AG09309 (cell line): Measurements from ENCODE around the gene PSMA4.
"Not testable (repeated sequence)": the region's sequence is repeated elsewhere in the genome, so short reads cannot be mapped to it uniquely, and the experiment has no call there.

Experiments
- DNase-seq: peaks from one replicate; pipeline ENCODE4 v3.0.0-alpha.2; 2010; ENCODE audit warnings: low read depth
- H3K4me3 ChIP-seq: 2 replicates; pipeline ENCODE4 v1.5.1; 2011; ENCODE audit warnings: mild to moderate bottlenecking, low read depth, low read length, moderate library complexity; ENCODE audit not compliant: control insufficient read depth
- CTCF ChIP-seq: IDR thresholded peaks from 2 replicates; pipeline ENCODE4 v1.5.1; 2011; ENCODE audit warnings: mild to moderate bottlenecking, low read depth, low read length, inconsistent platforms; ENCODE audit not compliant: insufficient read depth, control insufficient read depth; ENCODE audit errors: missing control alignments

The PSMA4 gene

GRCh38 chr15:78537266-78537905 is 2.9 kb upstream of the PSMA4 start:
- H3K4me3 ChIP-seq = no peak overlapping the region
- DNase-seq = no peak
- no peak for TF ChIP-seq CTCF

- H3K4me3 ChIP-seq = no peak overlapping the region
- no peak for DNase-seq
- no peak for TF ChIP-seq CTCF
Measured at GRCh38 chr15:78538358-78538757, 1.9 kb upstream of the PSMA4 start.

- not testable (repeated sequence) for DNase-seq
- peak overlapping the region; percentile 75 for H3K4me3 ChIP-seq
Measured at GRCh38 chr15:78539464-78540140, 642 bp upstream of the PSMA4 start.

GRCh38 chr15:78540871-78541743 is 863 bp downstream of the PSMA4 start:
- H3K4me3 ChIP-seq = peak overlapping the region; percentile 75
- no peak for TF ChIP-seq CTCF
- DNase-seq = no peak

- H3K4me3 ChIP-seq = peak overlapping the region; percentile 75
- TF ChIP-seq CTCF = no peak
- no peak for DNase-seq
Measured at GRCh38 chr15:78541744-78542034, 1.4 kb downstream of the PSMA4 start.

GRCh38 chr15:78542647-78543046 is 2.4 kb downstream of the PSMA4 start:
- DNase-seq = no peak
- no peak overlapping the region for H3K4me3 ChIP-seq
- TF ChIP-seq CTCF = no peak

- DNase-seq = no peak
- TF ChIP-seq CTCF = no peak
- no peak overlapping the region for H3K4me3 ChIP-seq
Measured at GRCh38 chr15:78550194-78550593, 9.9 kb downstream of the PSMA4 start.
